MM.1S (cell line): ENCODE results near the gene SDC1.
"Not testable (repeated sequence)": the region's sequence is repeated elsewhere in the genome, so short reads cannot be mapped to it uniquely, and the experiment has no call there.

Experiments
- CTCF ChIP-seq: fragments of 300-600 bp; sonication (generic); IDR thresholded peaks from 2 replicates; pipeline ENCODE4 v1.5.1; 2016; ENCODE audit warnings: antibody characterized with exemption, low read length, mixed read lengths
- EZH2phosphoT487 ChIP-seq: fragments of 300-600 bp; sonication (generic); IDR thresholded peaks from 2 replicates; pipeline ENCODE4 v1.6.1; 2018; ENCODE audit warnings: antibody characterized with exemption, low read length

- not testable (repeated sequence) for TF ChIP-seq CTCF, EZH2phosphoT487
Observed at GRCh38 chr2:20195016-20195411, 29.9 kb downstream of the SDC1 start.
